SK-N-DZ (cell line): ENCODE data around the gene RAB22A.
"Not testable (repeated sequence)": the region's sequence is repeated elsewhere in the genome, so short reads cannot be mapped to it uniquely, and the experiment has no call there.

Experiments
- DNase-seq: peaks from one replicate; pipeline ENCODE4 v3.0.0-alpha.2; 2015; ENCODE audit warnings: low spot score

Gene RAB22A

GRCh38 chr20:58408603-58409246 lies 99.2 kb downstream of the RAB22A start:
- no peak for DNase-seq

GRCh38 chr20:58414216-58414615 lies 104.7 kb downstream of the RAB22A start:
- DNase-seq: not testable (repeated sequence)

- DNase-seq: not testable (repeated sequence)
Observed at GRCh38 chr20:58414786-58415185, 105.3 kb downstream of the RAB22A start.

- no peak for DNase-seq
Observed at GRCh38 chr20:58416057-58416456, 106.5 kb downstream of the RAB22A start.

GRCh38 chr20:58416835-58417234 lies 107.3 kb downstream of the RAB22A start:
- no peak for DNase-seq
